Upper lobe of right lung (tissue), 1 donor: ENCODE measurements around the gene SLC35B2. TPM values are rescaled to one million over a fixed set of nuclear protein-coding genes. Genes with fewer than 3 reads are reported as not detected.

Source experiments
- ATAC-seq: fragments of 200-7000 bp; cut with Tn5 transposase; one replicate; pipeline ENCODE4 v1.9.1; 2020; ENCODE audit warnings: mild to moderate bottlenecking, moderate library complexity
- DNase-seq: peaks from one replicate; pipeline ENCODE4 v3.0.0-alpha.2; 2020
- H3K27ac ChIP-seq: fragments of 200-600 bp; one replicate; pipeline ENCODE4 v1.8.0; 2022
- H3K27me3 ChIP-seq: fragments of 200-600 bp; one replicate; pipeline ENCODE4 v1.8.0; 2022; ENCODE audit warnings: mild to moderate bottlenecking
- H3K36me3 ChIP-seq: fragments of 200-600 bp; one replicate; pipeline ENCODE4 v1.8.0; 2022
- H3K4me1 ChIP-seq: fragments of 200-600 bp; one replicate; pipeline ENCODE4 v1.8.0; 2022
- H3K4me3 ChIP-seq: fragments of 200-600 bp; one replicate; pipeline ENCODE4 v1.8.0; 2022; ENCODE audit warnings: mild to moderate bottlenecking
- H3K9me3 ChIP-seq: fragments of 200-600 bp; one replicate; pipeline ENCODE4 v1.8.0; 2022
- CTCF ChIP-seq: fragments of 200-600 bp; IDR thresholded peaks from one replicate; pipeline ENCODE4 v1.8.0; 2022; ENCODE audit warnings: antibody characterized with exemption
- intact Hi-C: fragments of 100-400 bp; cut with DNase I; formaldehyde crosslinking; loops from one replicate; pipeline ENCODE4 v1.11.0; 2022
- total RNA-seq: library from RNA; stranded (reverse); fragmentation: NEBNext Ultra II Directional; extraction: Animal tissue kit (Norgen Biotek cat#: 25700); gene quantifications from one replicate; pipeline ENCODE4 v1.2.1, GENCODE V29; 2021
- donor health status: DM: no; HTN: yes; CAD: no; lungs with severe emphysema.

SLC35B2 gene
- total RNA-seq, 1 donor from 2014 or later: 32.3 TPM

- Histone ChIP-seq H3K4me3 (no peak overlapping the region), H3K27ac (no peak overlapping the region), H3K27me3 (no peaks in the 10 kb centered on the region), H3K9me3 (no peaks in the 10 kb centered on the region), H3K36me3 (peaks cover 38% of the 10 kb centered on the region), H3K4me1 (peaks cover 29% of the 10 kb centered on the region)
- DNase-seq (no peak), ATAC-seq (no peak)
- no peak for TF ChIP-seq CTCF
- intact Hi-C loops: no loop called here
Observed at GRCh38 chr6:44230034-44230675, 27.2 kb downstream of the SLC35B2 start.

- Histone ChIP-seq H3K27ac (no peak overlapping the region), H3K4me1 (peaks cover 26% of the 10 kb centered on the region), H3K4me3 (no peak overlapping the region), H3K27me3 (no peaks in the 10 kb centered on the region), H3K9me3 (no peaks in the 10 kb centered on the region), H3K36me3 (peaks cover 38% of the 10 kb centered on the region)
- no peak for DNase-seq
- no peak for TF ChIP-seq CTCF
- intact Hi-C loops: no loop called here
- peak; percentile 17 for ATAC-seq
Observed at GRCh38 chr6:44229376-44230033, 27.8 kb downstream of the SLC35B2 start.

GRCh38 chr6:44228836-44229235 lies 28.5 kb downstream of the SLC35B2 start:
- Histone ChIP-seq H3K36me3 (peaks cover 38% of the 10 kb centered on the region), H3K4me1 (peaks cover 28% of the 10 kb centered on the region)
- no peak for DNase-seq

GRCh38 chr6:44228433-44228832 lies 28.9 kb downstream of the SLC35B2 start:
- intact Hi-C loops: no loop called here
- H3K27ac ChIP-seq: no peak overlapping the region
- peaks cover 25% of the 10 kb centered on the region for H3K4me1 ChIP-seq
- no peak for TF ChIP-seq CTCF
- no peaks in the 10 kb centered on the region for H3K9me3 ChIP-seq
- H3K27me3 ChIP-seq: no peaks in the 10 kb centered on the region
- no peak overlapping the region for H3K4me3 ChIP-seq
- ATAC-seq (no peak), DNase-seq (no peak)
- peaks cover 38% of the 10 kb centered on the region for H3K36me3 ChIP-seq

More at GRCh38 chr6:44228836-44229235, 28.5 kb downstream of the SLC35B2 start:
- intact Hi-C loops: no loop called here
- H3K4me3 ChIP-seq: no peak overlapping the region
- H3K27ac ChIP-seq: no peak overlapping the region
- H3K27me3 ChIP-seq: no peaks in the 10 kb centered on the region
- no peak for TF ChIP-seq CTCF
- no peaks in the 10 kb centered on the region for H3K9me3 ChIP-seq
- ATAC-seq: no peak

- ATAC-seq (no peak), DNase-seq (no peak)
- intact Hi-C loops: no loop called here
- H3K36me3 ChIP-seq: peaks cover 34% of the 10 kb centered on the region
- TF ChIP-seq CTCF: no peak
- no peaks in the 10 kb centered on the region for H3K9me3 ChIP-seq
- no peaks in the 10 kb centered on the region for H3K27me3 ChIP-seq
- peaks cover 22% of the 10 kb centered on the region for H3K4me1 ChIP-seq
- no peak overlapping the region for H3K4me3 ChIP-seq
- no peak overlapping the region for H3K27ac ChIP-seq
Observed at GRCh38 chr6:44228031-44228430, 29.3 kb downstream of the SLC35B2 start.
